Naive thymus-derived CD4-positive, alpha-beta T cell (primary cell): ENCODE results near the gene AKT1S1. TPM values are rescaled to one million over a fixed set of nuclear protein-coding genes. Genes with fewer than 3 reads are reported as not detected.
"Not testable (repeated sequence)": the region's sequence is repeated elsewhere in the genome, so short reads cannot be mapped to it uniquely, and the experiment has no call there.

ENCODE experiments used
- ATAC-seq: fragments of 150-1000 bp; cut with Tn5 transposase; 2 replicates; pipeline ENCODE4 v1.10.0; 2021; ENCODE audit warnings: mild to moderate bottlenecking, moderate library complexity
- CTCF ChIA-PET: fragments of 350-600 bp; sonication (Branson Sonifier 250); formaldehyde crosslinking; loops from one replicate; lab custom pipeline; 2021; ENCODE audit warnings: antibody characterized with exemption; lab: Charles Lee
- POLR2A ChIA-PET: fragments of 350-600 bp; sonication (Branson Sonifier 250); formaldehyde crosslinking; loops from one replicate; lab custom pipeline; 2021; ENCODE audit warnings: antibody characterized with exemption, inconsistent platforms; lab: Charles Lee
- DNase-seq, 9 donors: peaks; one replicate each; pipeline versions ENCODE4 v3.0.0 to v3.0.0-alpha.2; 2020 to 2022; ENCODE audit warnings: mixed read lengths in 1 of 9
- H3K27ac ChIP-seq: one replicate; pipeline ENCODE4 v1.7.0; 2013; ENCODE audit warnings: mild to moderate bottlenecking, low read depth, low read length, moderate library complexity
- H3K27me3 ChIP-seq, 2 donors: one replicate each; pipeline ENCODE4 v1.7.0; 2013; ENCODE audit warnings: low read length in 2 of 2, mild to moderate bottlenecking in 2 of 2, moderate library complexity in 2 of 2; ENCODE audit not compliant: control insufficient read depth in 2 of 2, insufficient read depth in 2 of 2
- H3K36me3 ChIP-seq, 3 experiments: 1 replicate in 2 of 3; 2 replicates in 1 of 3; pipeline ENCODE4 v1.7.0; 2013; ENCODE audit warnings: low read length in 3 of 3, mild to moderate bottlenecking in 3 of 3, moderate library complexity in 1 of 3; ENCODE audit not compliant: insufficient read depth in 3 of 3, control insufficient read depth in 2 of 3
- H3K4me1 ChIP-seq, 2 donors: one replicate each; pipeline ENCODE4 v1.7.0; 2013; ENCODE audit warnings: low read length in 2 of 2, mild to moderate bottlenecking in 2 of 2, moderate library complexity in 1 of 2; ENCODE audit not compliant: control insufficient read depth in 2 of 2, insufficient read depth in 2 of 2
- H3K4me3 ChIP-seq: 2 replicates; pipeline ENCODE4 v1.7.0; 2013; ENCODE audit warnings: mild to moderate bottlenecking, low read length
- H3K9me3 ChIP-seq, 3 experiments: 1 replicate in 2 of 3; 2 replicates in 1 of 3; pipeline ENCODE4 v1.7.0; 2013; ENCODE audit warnings: low read length in 3 of 3; ENCODE audit not compliant: control insufficient read depth in 2 of 3
- H3K27ac Mint-ChIP-seq, 9 donors: one replicate each; pipeline ENCODE4 v1.8.0; 2020 to 2022; ENCODE audit warnings: mixed read lengths in 9 of 9, mild to moderate bottlenecking in 8 of 9, moderate library complexity in 5 of 9, inconsistent platforms in 2 of 9
- H3K27me3 Mint-ChIP-seq, 5 donors: one replicate each; pipeline ENCODE4 v1.8.0; 2021 to 2022; ENCODE audit warnings: mixed read lengths in 5 of 5, mild to moderate bottlenecking in 1 of 5
- H3K36me3 Mint-ChIP-seq, 5 donors: one replicate each; pipeline ENCODE4 v1.8.0; 2020 to 2022; ENCODE audit warnings: mixed read lengths in 5 of 5, mild to moderate bottlenecking in 3 of 5, inconsistent platforms in 1 of 5
- H3K4me1 Mint-ChIP-seq, 7 donors: one replicate each; pipeline ENCODE4 v1.8.0; 2020 to 2022; ENCODE audit warnings: mixed read lengths in 7 of 7, mild to moderate bottlenecking in 3 of 7, inconsistent platforms in 1 of 7
- H3K4me3 Mint-ChIP-seq, 10 donors: one replicate each; pipeline ENCODE4 v1.8.0; 2020 to 2022; ENCODE audit warnings: mild to moderate bottlenecking in 10 of 10, mixed read lengths in 10 of 10, moderate library complexity in 6 of 10, inconsistent platforms in 2 of 10
- H3K9me3 Mint-ChIP-seq, 11 donors: one replicate each; pipeline ENCODE4 v1.8.0; 2020 to 2022; ENCODE audit warnings: mixed read lengths in 11 of 11, mild to moderate bottlenecking in 4 of 11, inconsistent platforms in 1 of 11, moderate library complexity in 1 of 11
- intact Hi-C, 2 donors: fragments of 100-400 bp; cut with micrococcal nuclease; formaldehyde crosslinking; loops; one replicate each; pipeline ENCODE4 v1.15.1; 2023
- polyA plus RNA-seq, 2 donors: library from polyadenylated mRNA; unstranded; fragments of 300-500 nt; fragmentation: Illumina TruSeq; gene quantifications; one replicate each; pipeline ENCODE4 v1.2.3, GENCODE V29; 2021
- total RNA-seq, 6 experiments: library from RNA in 5 of 6; stranded (reverse) in 5 of 6; gene quantifications; 1 replicate in 5 of 6; 2 replicates in 1 of 6; pipeline ENCODE4 v1.2.3 and lab custom pipeline; 2021 to 2026

The AKT1S1 gene
- total RNA-seq (10 to 100 TPM; 15.9 to 25.7 (median 21.2) TPM), polyA plus RNA-seq (1 to 10 TPM; 4.7 to 5.8 TPM), total RNA-seq (lab: John Stamatoyannopoulos, UW) (33.9 reads per million, percentile 63 among the genes with 10 or more reads in this experiment)

- peak within 1 kb of the TSS; percentile 97 for H3K27ac ChIP-seq
- peaks cover 6 to 36% (median 18%) of the 10 kb centered on the region in 3 experiments for H3K36me3 ChIP-seq
- DNase-seq (peak; percentile 90 to 100 (median 99)), ATAC-seq (peak; percentile 81)
- POLR2A ChIA-PET, result interaction anchor here (0.6 to 3.7 kb wide), 25 partner anchors 9 to 1513 kb away, joined by 3 to 47 read pairs (median 6); partner anchors contain the start of genes AP2A1, ATF5, BCL2L12 and FUZ
- CTCF ChIA-PET, result interaction anchor here (0.7 to 1.6 kb wide), 2 partner anchors 27 to 64 kb away, joined by 3 read pairs; partner anchors contain the start of genes FUZ and PTOV1
- H3K4me3 ChIP-seq, result peak within 1 kb of the TSS; percentile 96
- intact Hi-C loops, result loop anchor here (1.0 to 10.0 kb wide), 25 partner anchors 8 to 1544 kb away; partner anchors contain the start of genes ATF5 (in 2 of the 2), NUP62 (in 2 of the 2), ALDH16A1 (in 1 of the 2) and BCL2L12 (in 1 of the 2)
- H3K27me3 ChIP-seq, result no peaks in the 10 kb centered on the region
- Mint-ChIP-seq H3K9me3 (peaks cover 0 to 1% (median 0%) of the 10 kb centered on the region in 11 donors), H3K27me3 (no peaks in the 10 kb centered on the region), H3K4me3 (no peak within 1 kb of the TSS), H3K36me3 (peaks cover 0 to 14% (median 5%) of the 10 kb centered on the region in 5 donors), H3K27ac (no peak within 1 kb of the TSS), H3K4me1 (peaks cover 23 to 35% (median 28%) of the 10 kb centered on the region in 7 donors)
- no peaks in the 10 kb centered on the region for H3K9me3 ChIP-seq
- peaks cover 11 to 20% of the 10 kb centered on the region in 2 donors for H3K4me1 ChIP-seq
Measured at GRCh38 chr19:49877020-49877878, at the start of gene AKT1S1, which contains the start of gene TBC1D17. AKT1S1 (minus strand) TSS chr19:49877355; CDS start chr19:49873295, 4,060 bp downstream. TBC1D17 (plus strand) TSS chr19:49877702; CDS start chr19:49877724, 22 bp downstream.

GRCh38 chr19:49926515-49926914 lies 49.4 kb upstream of the AKT1S1 start:
- Mint-ChIP-seq H3K4me3 (peak overlapping the region in 3 of 10 donors; percentile 17 to 63 (median 30)), H3K9me3 (peaks cover 0 to 17% (median 0%) of the 10 kb centered on the region in 11 donors), H3K4me1 (peaks cover 35 to 73% (median 64%) of the 10 kb centered on the region in 7 donors), H3K27ac (peak overlapping the region in 1 of 9 donors; percentile 23), H3K27me3 (peaks cover 0 to 3% (median 0%) of the 10 kb centered on the region in 5 donors), H3K36me3 (peaks cover 0 to 50% (median 5%) of the 10 kb centered on the region in 5 donors)
- DNase-seq (no peak), ATAC-seq (no peak)
- Histone ChIP-seq H3K9me3 (no peaks in the 10 kb centered on the region), H3K27me3 (no peaks in the 10 kb centered on the region), H3K27ac (no peak overlapping the region), H3K4me1 (peaks cover 19 to 20% of the 10 kb centered on the region in 2 donors), H3K36me3 (peaks cover 0 to 49% (median 7%) of the 10 kb centered on the region in 3 experiments), H3K4me3 (no peak overlapping the region)
- intact Hi-C loops, result loop anchor here in 1 of 2 donors (5.0 kb wide), 1 partner anchor 401 kb away; the partner anchor contains the start of gene KCNC3
- ChIA-PET CTCF (no interaction called here), POLR2A (interaction anchor here (1.7 kb wide), 1 partner anchor 49 kb away, joined by 7 read pairs; the partner anchor contains the start of genes AKT1S1 and TBC1D17)

DNA sequence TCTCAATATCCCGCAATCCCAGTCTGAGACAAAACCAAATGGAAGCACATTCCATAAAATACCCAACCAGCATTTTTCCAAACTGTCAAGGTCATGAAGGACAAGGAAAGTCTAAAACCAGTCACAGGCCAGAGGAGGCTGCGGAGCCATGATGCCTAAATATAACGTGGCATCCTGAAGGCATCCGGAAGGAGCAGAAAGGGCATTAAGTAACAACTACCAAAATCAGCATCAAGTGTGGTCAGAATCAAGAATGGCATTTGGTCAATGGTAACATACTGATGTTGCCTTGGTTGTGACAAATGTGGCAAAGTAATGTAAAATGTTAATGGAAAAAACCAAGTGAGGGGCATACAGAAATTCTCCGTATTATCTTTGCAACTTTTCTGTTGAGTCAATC lies 48.3 kb upstream of the AKT1S1 start:
- Histone ChIP-seq H3K4me1 (peaks cover 15 to 17% of the 10 kb centered on the region in 2 donors), H3K9me3 (no peaks in the 10 kb centered on the region), H3K36me3 (peaks cover 0 to 60% (median 7%) of the 10 kb centered on the region in 3 experiments), H3K27ac (no peak overlapping the region), H3K4me3 (no peak overlapping the region), H3K27me3 (no peaks in the 10 kb centered on the region)
- intact Hi-C loops, result loop anchor here in 1 of 2 donors (5.0 kb wide), 1 partner anchor 402 kb away; the partner anchor contains the start of gene KCNC3
- H3K4me3 Mint-ChIP-seq, result peak overlapping the region in 3 of 10 donors; percentile 4 to 47 (median 20)
- H3K4me1 Mint-ChIP-seq, result peaks cover 29 to 65% (median 57%) of the 10 kb centered on the region in 7 donors
- ChIA-PET POLR2A (no interaction called here), CTCF (no interaction called here)
- H3K9me3 Mint-ChIP-seq, result peaks cover 0 to 17% (median 0%) of the 10 kb centered on the region in 11 donors
- no peak for DNase-seq
- H3K36me3 Mint-ChIP-seq, result peaks cover 0 to 42% (median 5%) of the 10 kb centered on the region in 5 donors
- ATAC-seq, result no peak
- peaks cover 0 to 3% (median 0%) of the 10 kb centered on the region in 5 donors for H3K27me3 Mint-ChIP-seq
- peak overlapping the region in 2 of 9 donors; percentile 29 to 32 for H3K27ac Mint-ChIP-seq

DNA sequence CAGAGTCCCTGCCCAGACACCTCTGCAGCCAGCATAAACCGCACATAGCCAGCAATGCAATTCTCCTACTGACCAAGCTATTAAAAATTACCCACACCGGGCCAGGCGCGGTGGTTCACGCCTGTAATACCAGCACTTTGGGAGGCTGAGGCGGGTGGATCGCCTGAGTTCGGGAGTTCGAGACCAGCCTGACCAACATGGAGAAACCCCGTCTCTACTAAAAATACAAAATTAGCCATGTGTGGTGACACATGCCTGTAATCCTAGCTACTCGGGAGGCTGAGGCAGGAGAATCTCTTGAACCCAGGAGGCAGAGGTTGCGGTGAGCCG lies 47.7 kb upstream of the AKT1S1 start:
- peaks cover 10 to 12% of the 10 kb centered on the region in 2 donors for H3K4me1 ChIP-seq
- H3K9me3 Mint-ChIP-seq, result peaks cover 0 to 16% (median 0%) of the 10 kb centered on the region in 11 donors
- DNase-seq, ATAC-seq, H3K27ac Mint-ChIP-seq, H3K27ac ChIP-seq, CTCF ChIA-PET, H3K9me3 ChIP-seq, H3K4me3 ChIP-seq, H3K27me3 Mint-ChIP-seq, H3K27me3 ChIP-seq, POLR2A ChIA-PET, H3K4me3 Mint-ChIP-seq: not testable (repeated sequence)
- peaks cover 0 to 36% (median 5%) of the 10 kb centered on the region in 5 donors for H3K36me3 Mint-ChIP-seq
- intact Hi-C loops, result loop anchor here in 1 of 2 donors (5.0 kb wide), 1 partner anchor 402 kb away; the partner anchor contains the start of gene KCNC3
- H3K36me3 ChIP-seq, result peaks cover 0 to 63% (median 7%) of the 10 kb centered on the region in 3 experiments
- peaks cover 29 to 61% (median 51%) of the 10 kb centered on the region in 7 donors for H3K4me1 Mint-ChIP-seq

- H3K9me3 Mint-ChIP-seq, result peaks cover 0 to 10% (median 0%) of the 10 kb centered on the region in 11 donors
- intact Hi-C loops, result no loop called here
- CTCF ChIA-PET, result interaction anchor here (0.6 kb wide), 1 partner anchor 69 kb away, joined by 3 read pairs; no protein-coding TSS in a partner anchor
- peaks cover 29 to 62% (median 50%) of the 10 kb centered on the region in 7 donors for H3K4me1 Mint-ChIP-seq
- POLR2A ChIA-PET, result no interaction called here
- Histone ChIP-seq H3K36me3 (peaks cover 0 to 61% (median 7%) of the 10 kb centered on the region in 3 experiments), H3K27ac (no peak overlapping the region), H3K4me1 (peaks cover 10 to 12% of the 10 kb centered on the region in 2 donors), H3K4me3 (no peak overlapping the region), H3K9me3 (no peaks in the 10 kb centered on the region), H3K27me3 (no peaks in the 10 kb centered on the region)
- H3K27me3 Mint-ChIP-seq, result no peaks in the 10 kb centered on the region
- H3K27ac Mint-ChIP-seq, result no peak overlapping the region
- no peak overlapping the region for H3K4me3 Mint-ChIP-seq
- ATAC-seq, result no peak
- DNase-seq, result no peak
- H3K36me3 Mint-ChIP-seq, result peaks cover 0 to 34% (median 1%) of the 10 kb centered on the region in 5 donors
Measured at GRCh38 chr19:49924004-49924880, 47.1 kb upstream of the AKT1S1 start.
